ENCODE data around the gene PRPF6. TPM values are rescaled to one million over a fixed set of nuclear protein-coding genes. Genes with fewer than 3 reads are reported as not detected.

The PRPF6 gene
- total and polyA plus RNA-seq, 2 of the 13 experiments (the other 11 are each of a cell fraction or from before 2014, with no cell fraction given): 63.7 to 101 TPM

DNA sequence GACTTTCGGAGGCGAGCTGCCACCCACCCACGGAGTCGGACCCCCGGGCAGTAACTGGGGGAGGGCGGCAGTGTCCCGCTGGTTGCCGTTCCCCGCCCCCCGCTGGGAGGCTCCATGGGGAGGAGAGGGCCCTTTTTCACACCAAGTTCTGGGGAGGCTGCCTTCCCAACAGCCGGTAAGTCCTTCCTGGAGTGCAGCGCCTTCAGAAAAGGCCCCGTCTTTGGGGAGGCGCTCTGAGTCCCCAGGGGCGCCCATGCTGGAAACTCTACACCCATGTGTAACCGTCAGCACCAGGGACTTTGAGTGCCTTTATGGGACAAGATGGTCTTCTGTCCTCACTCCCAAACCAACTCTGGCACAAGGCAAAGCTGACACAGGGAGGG, 68.9 kb downstream of the PRPF6 start (continued):
- TF ChIP-seq NFATC3 (CRISPR knock-in tag; IDR thresholded peaks at IDR 0.05): no peak
- TF ChIP-seq, protein P1, sequence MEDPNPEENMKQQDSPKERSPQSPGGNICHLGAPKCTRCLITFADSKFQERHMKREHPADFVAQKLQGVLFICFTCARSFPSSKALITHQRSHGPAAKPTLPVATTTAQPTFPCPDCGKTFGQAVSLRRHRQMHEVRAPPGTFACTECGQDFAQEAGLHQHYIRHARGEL (CRISPR knock-in tag; IDR thresholded peaks at IDR 0.05): no peak
- TF ChIP-seq, protein P2, sequence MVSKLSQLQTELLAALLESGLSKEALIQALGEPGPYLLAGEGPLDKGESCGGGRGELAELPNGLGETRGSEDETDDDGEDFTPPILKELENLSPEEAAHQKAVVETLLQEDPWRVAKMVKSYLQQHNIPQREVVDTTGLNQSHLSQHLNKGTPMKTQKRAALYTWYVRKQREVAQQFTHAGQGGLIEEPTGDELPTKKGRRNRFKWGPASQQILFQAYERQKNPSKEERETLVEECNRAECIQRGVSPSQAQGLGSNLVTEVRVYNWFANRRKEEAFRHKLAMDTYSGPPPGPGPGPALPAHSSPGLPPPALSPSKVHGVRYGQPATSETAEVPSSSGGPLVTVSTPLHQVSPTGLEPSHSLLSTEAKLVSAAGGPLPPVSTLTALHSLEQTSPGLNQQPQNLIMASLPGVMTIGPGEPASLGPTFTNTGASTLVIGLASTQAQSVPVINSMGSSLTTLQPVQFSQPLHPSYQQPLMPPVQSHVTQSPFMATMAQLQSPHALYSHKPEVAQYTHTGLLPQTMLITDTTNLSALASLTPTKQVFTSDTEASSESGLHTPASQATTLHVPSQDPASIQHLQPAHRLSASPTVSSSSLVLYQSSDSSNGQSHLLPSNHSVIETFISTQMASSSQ (IDR thresholded peaks at IDR 0.05; ENCODE audit: low read depth): no peak
- TF ChIP-seq, protein P2 (CRISPR knock-in tag; IDR thresholded peaks at IDR 0.05; ENCODE audit: borderline replicate concordance): peak; percentile 50; the same call in 1 of the 2 replicates
- TF ChIP-seq FOXC1 (CRISPR knock-in tag; IDR thresholded peaks at IDR 0.05; ENCODE audit: borderline replicate concordance): peak; percentile 86; the same call in 1 of the 2 replicates
- TF ChIP-seq, protein P3, sequence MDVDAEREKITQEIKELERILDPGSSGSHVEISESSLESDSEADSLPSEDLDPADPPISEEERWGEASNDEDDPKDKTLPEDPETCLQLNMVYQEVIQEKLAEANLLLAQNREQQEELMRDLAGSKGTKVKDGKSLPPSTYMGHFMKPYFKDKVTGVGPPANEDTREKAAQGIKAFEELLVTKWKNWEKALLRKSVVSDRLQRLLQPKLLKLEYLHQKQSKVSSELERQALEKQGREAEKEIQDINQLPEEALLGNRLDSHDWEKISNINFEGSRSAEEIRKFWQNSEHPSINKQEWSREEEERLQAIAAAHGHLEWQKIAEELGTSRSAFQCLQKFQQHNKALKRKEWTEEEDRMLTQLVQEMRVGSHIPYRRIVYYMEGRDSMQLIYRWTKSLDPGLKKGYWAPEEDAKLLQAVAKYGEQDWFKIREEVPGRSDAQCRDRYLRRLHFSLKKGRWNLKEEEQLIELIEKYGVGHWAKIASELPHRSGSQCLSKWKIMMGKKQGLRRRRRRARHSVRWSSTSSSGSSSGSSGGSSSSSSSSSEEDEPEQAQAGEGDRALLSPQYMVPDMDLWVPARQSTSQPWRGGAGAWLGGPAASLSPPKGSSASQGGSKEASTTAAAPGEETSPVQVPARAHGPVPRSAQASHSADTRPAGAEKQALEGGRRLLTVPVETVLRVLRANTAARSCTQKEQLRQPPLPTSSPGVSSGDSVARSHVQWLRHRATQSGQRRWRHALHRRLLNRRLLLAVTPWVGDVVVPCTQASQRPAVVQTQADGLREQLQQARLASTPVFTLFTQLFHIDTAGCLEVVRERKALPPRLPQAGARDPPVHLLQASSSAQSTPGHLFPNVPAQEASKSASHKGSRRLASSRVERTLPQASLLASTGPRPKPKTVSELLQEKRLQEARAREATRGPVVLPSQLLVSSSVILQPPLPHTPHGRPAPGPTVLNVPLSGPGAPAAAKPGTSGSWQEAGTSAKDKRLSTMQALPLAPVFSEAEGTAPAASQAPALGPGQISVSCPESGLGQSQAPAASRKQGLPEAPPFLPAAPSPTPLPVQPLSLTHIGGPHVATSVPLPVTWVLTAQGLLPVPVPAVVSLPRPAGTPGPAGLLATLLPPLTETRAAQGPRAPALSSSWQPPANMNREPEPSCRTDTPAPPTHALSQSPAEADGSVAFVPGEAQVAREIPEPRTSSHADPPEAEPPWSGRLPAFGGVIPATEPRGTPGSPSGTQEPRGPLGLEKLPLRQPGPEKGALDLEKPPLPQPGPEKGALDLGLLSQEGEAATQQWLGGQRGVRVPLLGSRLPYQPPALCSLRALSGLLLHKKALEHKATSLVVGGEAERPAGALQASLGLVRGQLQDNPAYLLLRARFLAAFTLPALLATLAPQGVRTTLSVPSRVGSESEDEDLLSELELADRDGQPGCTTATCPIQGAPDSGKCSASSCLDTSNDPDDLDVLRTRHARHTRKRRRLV (CRISPR knock-in tag; IDR thresholded peaks at IDR 0.05): 0 out of 2 replicates have a peak, but pooled peaks have one; percentile 27
- 0 out of 2 replicates have a peak, but pooled peaks have one; percentile 65 for TF ChIP-seq PAWR (CRISPR knock-in tag; IDR thresholded peaks at IDR 0.05; ENCODE audit: borderline replicate concordance)
- TF ChIP-seq, protein P4, sequence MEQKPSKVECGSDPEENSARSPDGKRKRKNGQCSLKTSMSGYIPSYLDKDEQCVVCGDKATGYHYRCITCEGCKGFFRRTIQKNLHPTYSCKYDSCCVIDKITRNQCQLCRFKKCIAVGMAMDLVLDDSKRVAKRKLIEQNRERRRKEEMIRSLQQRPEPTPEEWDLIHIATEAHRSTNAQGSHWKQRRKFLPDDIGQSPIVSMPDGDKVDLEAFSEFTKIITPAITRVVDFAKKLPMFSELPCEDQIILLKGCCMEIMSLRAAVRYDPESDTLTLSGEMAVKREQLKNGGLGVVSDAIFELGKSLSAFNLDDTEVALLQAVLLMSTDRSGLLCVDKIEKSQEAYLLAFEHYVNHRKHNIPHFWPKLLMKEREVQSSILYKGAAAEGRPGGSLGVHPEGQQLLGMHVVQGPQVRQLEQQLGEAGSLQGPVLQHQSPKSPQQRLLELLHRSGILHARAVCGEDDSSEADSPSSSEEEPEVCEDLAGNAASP (CRISPR knock-in tag; IDR thresholded peaks at IDR 0.05; ENCODE audit: borderline replicate concordance): no peak
- TF ChIP-seq HES4 (CRISPR knock-in tag; IDR thresholded peaks at IDR 0.05; ENCODE audit: borderline replicate concordance): peak; percentile 70
- TF ChIP-seq, protein P5, sequence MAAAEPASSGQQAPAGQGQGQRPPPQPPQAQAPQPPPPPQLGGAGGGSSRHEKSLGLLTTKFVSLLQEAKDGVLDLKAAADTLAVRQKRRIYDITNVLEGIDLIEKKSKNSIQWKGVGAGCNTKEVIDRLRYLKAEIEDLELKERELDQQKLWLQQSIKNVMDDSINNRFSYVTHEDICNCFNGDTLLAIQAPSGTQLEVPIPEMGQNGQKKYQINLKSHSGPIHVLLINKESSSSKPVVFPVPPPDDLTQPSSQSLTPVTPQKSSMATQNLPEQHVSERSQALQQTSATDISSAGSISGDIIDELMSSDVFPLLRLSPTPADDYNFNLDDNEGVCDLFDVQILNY (CRISPR knock-in tag; conservative IDR thresholded peaks at IDR 0.05): 0 out of 2 replicates have a peak, but pooled peaks have one; percentile 18
- TF ChIP-seq XRCC5 (optimal IDR thresholded peaks at IDR 0.05; ENCODE audit: low read length): peak; percentile 13
- TF ChIP-seq JUN (CRISPR knock-in tag; IDR thresholded peaks at IDR 0.05): no peak
- TF ChIP-seq, protein P6, sequence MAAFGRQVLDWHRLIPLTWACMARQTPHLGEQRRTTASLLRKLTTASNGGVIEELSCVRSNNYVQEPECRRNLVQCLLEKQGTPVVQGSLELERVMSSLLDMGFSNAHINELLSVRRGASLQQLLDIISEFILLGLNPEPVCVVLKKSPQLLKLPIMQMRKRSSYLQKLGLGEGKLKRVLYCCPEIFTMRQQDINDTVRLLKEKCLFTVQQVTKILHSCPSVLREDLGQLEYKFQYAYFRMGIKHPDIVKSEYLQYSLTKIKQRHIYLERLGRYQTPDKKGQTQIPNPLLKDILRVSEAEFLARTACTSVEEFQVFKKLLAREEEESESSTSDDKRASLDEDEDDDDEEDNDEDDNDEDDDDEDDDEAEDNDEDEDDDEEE (CRISPR knock-in tag; IDR thresholded peaks at IDR 0.05): peak; percentile 97
- TF ChIP-seq, protein P7, sequence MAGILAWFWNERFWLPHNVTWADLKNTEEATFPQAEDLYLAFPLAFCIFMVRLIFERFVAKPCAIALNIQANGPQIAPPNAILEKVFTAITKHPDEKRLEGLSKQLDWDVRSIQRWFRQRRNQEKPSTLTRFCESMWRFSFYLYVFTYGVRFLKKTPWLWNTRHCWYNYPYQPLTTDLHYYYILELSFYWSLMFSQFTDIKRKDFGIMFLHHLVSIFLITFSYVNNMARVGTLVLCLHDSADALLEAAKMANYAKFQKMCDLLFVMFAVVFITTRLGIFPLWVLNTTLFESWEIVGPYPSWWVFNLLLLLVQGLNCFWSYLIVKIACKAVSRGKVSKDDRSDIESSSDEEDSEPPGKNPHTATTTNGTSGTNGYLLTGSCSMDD (CRISPR knock-in tag; IDR thresholded peaks at IDR 0.05): no peak
- TF ChIP-seq, protein P8, sequence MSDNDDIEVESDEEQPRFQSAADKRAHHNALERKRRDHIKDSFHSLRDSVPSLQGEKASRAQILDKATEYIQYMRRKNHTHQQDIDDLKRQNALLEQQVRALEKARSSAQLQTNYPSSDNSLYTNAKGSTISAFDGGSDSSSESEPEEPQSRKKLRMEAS (IDR thresholded peaks at IDR 0.05): peak; percentile 28; the same call in 1 of the 2 replicates

Measured in HepG2 (cell line).